HG03571 (cell line): ENCODE measurements around the gene AGAP1.

Source experiments
- ATAC-seq: cut with Tn5 transposase; IDR thresholded peaks from one replicate; pipeline ENCODE4 v1.9.1; 2021; ENCODE audit not compliant: unreplicated experiment

AGAP1 gene

DNA sequence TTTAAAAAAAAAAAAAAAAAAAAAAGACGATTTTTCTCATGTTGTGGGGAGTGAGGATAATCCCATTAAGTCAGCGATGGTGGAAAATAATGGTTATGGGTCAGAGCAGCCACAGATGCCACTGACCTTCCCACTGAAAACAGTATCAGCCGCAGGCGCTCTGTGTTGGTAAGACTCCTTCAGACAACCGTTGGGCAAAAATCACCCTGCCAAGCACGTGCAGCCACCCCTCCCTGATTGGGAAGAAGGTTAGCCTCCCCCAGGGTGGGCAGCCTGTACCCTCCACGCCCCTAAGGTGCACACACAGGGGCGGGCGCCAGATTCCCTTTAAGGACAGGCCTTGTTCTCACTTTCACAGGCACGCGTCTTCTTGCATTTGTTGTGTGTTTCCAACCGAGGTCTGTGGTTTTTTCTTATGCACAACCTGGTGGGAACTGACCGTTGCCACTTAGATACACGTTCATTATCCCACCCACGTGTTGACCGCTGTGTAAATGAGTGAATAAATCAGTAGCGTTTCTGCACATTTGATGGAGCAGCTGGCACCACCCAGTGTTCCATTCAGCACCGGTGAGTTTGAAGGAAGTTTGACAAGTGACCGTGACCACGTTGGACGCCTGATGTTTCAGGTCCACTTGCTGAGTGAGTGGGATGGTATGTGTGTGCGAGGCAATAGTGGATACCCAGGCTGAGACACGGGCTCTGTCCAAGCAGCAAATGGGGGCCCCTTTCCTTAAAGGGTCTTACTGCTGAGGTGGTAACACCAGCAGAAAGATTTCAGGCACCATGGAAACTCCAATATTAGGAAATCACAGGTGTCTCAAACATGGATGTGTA, 476.6 kb downstream of the AGAP1 start:
- no peak for ATAC-seq

DNA sequence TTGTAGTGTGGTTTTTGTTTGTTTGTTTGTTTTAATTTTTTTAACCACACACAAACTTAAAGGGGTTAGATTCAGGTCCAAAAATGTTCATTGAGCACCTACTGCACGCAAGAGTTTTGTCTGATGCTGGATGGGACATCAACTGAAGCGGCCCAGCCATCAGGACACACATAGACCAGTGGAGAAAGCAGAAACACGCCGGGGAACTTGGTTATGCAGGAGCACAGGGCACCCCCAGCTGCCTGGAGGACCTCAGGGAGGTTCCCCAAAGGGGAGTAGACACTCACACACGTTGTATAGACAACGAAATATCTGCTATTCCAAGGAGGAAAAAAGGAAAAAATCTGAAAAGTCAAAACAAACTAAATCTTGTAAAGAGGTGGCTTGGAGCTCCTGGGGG, 482.7 kb downstream of the AGAP1 start:
- ATAC-seq, result no peak

DNA sequence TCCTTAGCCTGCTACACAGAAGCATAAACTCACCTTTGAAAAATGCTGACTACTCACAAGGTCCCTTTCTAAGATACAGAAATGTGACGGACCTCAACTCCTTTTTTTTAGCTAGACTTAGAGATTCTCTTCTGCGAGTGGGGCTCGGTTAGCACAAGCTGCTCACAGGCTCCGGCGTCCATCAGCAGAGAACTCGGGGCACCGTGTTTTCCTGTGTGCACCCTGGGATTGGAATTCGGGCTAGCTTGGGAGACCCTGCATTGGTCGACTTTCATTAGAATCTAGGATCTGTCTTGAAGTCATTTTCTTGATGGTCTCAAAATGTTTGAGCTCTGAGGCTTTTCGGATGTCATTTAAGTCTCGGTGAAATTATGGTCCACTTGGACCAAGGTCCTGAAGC, 483.1 kb downstream of the AGAP1 start:
- ATAC-seq, result no peak

DNA sequence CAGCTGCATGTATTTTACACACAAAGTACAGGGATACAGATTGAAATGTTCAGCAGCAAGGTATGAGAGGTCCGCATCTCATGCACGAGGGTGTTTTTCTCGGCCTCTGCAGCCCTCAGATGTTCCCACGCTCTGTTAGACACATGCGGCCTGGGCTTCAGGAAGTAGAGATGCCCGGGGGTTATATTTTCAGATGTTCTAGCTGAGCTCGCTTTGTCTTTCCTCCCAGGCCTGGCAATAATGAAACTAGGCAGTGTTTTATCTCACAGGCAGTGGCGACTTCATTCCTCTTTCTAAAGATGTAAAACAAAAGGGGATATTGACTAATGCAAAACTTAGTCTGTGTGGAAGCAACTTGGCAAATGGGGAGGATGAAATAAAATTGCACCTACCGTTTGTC, 483.6 kb downstream of the AGAP1 start:
- ATAC-seq, result no peak

DNA sequence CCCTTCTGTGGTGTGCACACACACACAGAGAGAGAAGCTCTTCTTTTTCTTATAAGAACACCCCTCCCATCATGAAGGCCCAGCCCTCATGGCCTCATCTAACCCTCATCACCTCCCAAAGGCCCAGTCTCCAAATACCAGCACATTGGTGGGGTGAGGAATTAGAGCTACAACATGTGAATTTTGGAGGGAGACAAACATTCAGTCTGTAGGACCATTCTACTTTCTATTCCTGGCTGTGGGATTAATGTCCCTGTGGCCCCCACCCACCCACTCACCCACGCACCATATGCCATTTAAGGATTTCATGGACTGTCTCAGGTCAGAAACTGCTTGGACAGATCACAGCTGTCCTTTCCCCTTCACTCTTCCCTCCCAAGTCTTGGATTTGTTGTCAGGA, 484.2 kb downstream of the AGAP1 start:
- no peak for ATAC-seq

DNA sequence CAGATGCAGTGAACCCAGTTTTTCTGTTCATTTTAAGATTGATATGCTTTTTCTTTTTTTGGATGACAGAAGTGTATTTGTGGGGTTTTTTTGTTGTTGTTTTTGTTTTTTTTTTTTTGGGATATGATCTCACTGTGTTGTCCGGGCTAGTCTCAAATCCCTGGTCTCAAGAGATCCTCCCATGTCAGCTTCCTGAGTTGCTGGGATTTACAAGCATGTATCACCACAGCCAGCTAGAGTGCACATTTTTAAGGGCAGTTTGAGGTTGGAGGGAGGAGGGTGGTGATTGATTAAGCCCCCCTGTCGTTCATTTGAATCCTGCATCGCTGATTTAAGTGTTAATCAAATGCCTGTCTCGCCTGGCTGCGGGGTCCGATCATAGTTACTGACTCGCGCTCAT, 485.2 kb downstream of the AGAP1 start:
- no peak for ATAC-seq

DNA sequence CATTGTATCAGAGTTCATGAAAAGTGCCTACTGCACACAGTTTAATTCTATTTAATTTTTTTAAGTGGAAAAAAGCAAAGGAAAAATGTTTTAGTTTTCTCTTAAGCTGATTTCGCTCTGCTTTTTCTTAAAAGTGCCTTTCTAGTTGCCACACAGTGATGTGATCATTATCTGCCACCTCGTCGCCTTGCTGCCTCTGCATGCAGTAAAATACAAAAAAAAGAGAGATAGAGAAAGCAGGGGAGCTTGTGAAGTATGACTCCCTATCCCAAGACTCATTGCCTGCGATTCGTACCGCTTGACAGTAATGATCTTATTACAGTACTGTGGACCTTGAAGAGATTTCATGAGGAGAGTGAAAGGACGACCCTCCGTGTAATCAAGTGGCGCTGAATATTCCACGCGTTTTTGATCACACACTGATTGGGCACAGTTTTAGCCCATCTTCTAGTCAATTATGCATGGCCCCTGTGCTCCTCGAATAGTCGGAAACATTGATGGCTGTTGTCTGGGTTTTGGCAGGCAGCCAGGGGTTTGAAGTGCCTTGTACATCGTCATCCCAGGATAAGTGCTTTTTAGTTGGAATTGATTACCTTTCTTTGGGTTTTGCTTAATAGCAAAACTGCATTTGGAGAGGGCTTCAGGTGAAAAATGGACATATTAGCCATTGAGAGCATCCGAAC, 486.1 kb downstream of the AGAP1 start:
- no peak for ATAC-seq

DNA sequence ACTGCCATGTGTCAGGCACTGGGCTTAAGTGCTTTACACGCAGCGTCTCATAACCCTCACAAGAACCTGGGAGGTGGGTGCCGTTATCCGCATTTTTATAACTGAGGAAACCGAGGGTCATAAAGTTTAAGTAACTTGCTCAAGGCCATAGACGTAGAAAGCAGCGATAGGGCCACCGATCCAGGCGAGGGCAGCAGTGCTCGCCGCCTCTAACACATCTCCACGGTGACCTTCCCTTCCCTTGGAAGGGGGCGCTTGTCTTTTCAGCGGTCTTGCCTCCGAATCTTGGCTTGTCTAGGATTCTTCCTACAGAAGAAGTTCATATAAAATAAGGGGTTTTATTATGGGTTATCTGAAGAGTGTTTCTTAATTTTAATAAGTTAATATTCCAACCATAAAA, 487.8 kb downstream of the AGAP1 start:
- ATAC-seq, result no peak

DNA sequence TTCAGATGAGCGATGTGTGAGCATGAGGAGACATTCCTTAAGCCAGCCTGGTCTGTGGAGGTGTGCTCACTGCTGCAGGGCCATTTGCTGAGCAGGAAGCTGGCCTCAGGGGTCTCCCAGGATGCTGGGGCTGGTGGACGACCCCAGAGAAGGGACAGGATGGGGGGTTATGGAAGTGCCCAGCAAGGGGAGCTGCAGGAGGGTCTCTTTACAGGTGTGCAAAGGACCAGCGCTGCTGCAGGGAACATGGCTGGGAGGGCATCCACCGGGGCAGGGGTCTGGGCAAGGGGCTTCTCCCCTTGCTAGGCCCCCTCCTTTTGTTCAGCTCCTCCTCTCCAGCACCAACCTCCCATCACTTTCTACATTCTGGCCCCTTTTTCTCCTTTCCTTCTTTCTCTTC, 489.2 kb downstream of the AGAP1 start:
- ATAC-seq, result no peak

DNA sequence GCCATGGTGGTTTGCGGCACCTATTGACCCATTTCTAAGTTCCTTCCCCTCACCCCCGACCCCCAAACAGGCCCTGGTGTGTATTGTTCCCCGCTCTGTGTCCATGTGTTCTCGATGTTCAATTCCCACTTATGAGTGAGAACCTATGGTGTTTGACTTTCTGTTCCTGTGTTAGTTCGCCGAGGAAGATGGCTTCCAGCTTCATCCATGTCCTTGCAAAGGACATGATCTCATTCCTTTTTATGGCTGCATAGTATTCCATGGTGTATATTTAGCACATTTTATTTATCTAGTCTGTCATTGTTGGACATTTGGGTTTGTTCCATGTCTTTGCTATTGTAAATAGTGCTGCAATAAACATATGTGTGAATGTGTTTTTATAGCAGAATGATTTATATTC, 490.7 kb downstream of the AGAP1 start:
- ATAC-seq, result no peak

DNA sequence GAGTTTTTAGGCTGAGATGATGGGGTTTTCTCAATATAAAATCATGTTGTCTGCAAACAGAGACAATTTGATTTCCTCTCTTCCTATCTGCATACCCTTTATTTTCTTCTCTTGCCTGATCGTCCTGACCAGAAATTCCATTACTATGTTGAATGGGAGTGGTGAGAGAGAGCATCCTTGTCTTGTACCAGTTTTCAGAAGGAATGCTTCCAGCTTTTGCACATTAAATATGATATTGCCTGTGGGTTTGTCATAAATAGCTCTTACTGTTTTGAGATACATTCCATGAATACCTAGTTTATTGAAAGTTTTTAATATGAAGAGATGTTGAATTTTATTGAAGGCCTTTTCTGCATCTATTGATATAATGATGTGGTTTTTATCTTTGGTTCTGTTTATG, 492.5 kb downstream of the AGAP1 start:
- no peak for ATAC-seq

DNA sequence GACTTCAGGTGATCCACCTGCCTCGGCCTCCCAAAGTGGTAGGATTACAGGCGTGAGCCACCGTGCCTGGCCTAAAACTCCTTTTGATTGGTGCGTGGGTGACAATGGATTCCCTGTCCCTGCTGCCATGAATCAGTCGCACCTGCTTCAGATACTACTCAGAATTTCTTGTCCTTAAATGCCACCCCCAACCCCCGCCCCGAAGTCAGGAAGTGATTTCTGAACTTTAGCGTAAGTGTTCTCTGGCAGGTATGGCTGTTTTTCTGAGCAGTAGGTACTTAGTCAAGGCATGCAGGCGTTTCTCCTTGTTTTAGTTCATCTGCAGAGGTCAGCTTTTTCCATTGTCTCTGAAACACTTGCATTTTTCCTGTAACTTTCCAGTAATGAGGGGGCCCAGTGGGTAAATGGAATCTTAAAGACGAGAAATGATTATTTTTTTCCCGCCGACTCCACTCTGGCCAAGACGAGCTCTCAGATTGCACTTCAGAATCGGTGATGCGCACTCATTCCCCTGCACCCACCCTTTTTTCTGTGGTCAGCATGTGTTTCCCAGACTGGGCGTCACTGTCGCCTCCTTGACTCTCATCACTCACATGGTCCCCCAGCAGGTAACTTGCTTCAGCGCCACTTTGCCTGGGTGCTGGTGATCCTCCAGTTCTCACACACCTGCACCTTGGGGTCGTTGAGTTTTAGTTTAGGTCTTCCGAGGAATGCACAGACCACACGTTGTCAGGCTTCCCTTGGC, 494.6 kb downstream of the AGAP1 start:
- no peak for ATAC-seq

DNA sequence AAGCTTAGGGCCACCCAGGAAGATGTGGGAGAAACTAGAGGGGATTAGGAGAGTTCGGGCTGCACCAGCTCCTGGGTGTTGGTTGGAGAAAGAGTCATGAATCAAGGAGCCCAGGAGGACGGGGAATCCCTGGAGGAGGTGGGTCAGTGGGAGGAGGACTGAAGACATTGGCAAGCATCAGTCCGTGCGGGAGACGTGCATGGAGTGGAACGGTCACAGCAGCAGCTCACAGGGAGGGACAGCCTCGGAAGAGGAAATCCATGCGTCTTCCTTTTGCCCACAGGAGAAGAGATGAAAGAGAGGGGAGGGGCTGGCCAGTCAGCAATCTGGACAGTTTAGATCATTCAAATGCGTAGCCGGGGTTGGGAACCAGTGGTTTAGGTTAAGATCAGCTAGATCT, 495.7 kb downstream of the AGAP1 start:
- ATAC-seq, result no peak

DNA sequence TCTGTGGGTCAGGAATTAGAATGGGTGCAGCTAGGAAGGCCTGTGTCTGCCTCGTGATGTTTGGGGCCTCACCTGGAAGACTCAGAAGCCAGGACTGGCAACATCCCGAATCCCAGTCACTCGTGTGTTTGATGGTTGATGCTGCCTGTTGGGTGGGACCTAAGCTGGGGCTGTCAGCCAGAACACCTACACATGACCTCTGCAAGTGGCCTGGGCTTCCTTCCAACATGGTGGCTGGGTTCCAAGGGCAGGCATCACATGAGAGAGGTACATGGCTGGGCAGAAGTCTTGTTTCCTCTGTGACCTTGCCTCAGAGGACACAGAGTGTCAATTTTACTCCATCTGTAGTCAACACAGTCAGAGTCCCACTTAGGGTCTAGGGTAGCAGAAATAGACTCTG, 496.5 kb downstream of the AGAP1 start:
- ATAC-seq, result no peak

DNA sequence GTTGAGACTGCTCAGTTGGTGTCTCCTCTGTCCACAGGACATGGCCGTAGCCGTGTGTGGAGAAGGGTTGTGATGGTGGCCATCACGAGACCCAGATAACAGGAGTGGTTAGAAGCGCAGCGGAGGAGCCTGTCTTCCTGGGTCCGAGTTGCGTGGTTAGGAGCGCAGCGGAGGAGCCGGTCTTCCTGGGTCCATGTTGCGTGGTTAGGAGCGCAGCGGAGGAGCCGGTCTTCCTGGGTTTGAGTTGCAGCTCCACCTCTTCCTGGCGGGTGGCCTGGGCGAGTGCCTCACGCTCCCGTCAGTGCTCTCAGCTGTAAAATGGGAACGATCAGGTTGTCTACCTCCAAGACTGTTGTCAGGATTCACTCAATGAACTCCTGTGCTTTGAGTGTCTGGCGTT, 498.2 kb downstream of the AGAP1 start:
- ATAC-seq, result no peak

DNA sequence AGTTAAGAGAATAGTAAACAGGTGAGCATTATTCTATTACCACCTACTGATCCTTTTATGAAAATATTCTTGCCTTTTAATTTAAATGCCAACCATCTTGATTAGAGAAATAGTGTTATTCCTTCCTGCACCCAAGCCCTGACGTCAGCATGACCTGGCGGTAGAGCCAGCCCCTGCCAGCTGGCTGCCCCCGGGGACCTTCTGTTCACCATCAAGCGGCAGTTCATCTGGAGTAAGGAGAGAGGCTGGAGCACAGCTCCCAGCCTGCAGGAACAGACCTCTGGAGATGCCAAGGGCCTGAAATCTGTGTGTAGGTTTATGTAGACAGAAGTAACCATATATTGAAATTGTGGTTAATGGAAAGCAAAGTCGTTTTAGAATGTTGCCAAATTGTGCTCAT, 502.6 kb downstream of the AGAP1 start:
- ATAC-seq, result no peak

DNA sequence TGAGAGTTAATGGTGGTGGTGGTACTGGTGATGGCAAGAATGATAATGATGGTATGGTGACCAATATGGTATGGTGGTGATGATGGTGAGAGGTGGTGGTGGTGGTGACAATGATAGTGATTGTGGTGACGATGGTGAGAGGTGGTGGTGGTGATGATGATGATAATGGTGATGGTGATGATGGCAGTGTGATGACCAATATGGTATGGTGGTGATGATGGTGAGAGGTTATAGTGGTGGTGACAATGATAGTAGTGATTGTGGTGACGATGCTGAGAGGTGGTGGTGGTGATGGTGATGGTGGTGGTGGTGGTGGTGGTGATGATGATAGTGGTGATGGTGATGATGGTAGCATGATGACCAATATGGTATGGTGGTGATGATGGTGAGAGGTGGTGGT, 505.2 kb downstream of the AGAP1 start:
- no peak for ATAC-seq

DNA sequence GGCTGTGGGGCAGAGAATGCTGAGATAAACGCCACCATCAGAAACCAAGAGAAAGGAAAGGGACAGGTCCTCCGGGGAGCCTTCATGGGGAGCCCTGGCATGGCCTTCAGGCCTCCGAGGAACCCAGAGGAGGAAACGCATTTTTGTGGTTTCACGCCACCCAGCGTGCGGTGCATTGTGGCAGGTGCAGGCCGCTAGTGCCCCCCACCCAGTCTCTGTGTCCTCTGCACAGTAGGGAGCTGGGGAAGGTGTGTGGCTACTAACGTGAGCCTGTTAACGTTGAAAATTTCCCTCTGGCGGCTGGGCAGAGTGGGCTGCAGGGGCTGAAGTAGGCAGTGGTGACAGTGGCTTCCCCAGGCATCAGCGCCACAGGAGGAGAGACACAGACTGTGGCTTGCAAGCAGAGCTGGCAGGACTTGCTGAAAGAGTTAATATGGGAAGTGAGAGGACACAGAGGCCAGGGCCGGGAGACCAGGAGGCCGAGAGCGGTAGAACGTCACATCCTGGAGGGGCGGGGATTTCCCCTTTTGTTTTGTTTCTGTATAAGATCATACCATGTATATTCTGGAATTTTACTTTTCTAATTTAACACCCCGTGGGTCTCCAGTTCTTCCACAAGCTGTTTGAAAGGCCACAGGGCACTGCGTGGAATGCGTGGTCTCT, 507.5 kb downstream of the AGAP1 start:
- no peak for ATAC-seq

DNA sequence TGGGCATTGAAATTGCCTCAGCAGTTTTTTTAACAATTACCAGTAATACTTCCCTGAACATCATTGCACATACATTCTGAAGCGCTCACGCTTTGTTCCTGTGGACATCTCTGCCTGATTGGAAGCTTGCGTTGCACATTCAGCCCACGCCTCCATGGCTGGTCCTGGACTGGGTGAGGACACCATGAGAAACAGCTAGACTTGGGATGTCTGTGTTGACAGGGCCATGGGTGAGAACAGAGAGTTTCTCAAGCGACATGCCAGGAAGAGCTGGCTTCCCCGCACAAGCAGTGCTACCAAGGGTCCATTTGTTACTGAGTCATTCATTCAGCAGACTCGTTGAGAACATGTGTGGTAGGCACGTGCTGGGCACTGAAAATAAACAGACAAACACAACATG, 508.0 kb downstream of the AGAP1 start:
- ATAC-seq, result no peak

DNA sequence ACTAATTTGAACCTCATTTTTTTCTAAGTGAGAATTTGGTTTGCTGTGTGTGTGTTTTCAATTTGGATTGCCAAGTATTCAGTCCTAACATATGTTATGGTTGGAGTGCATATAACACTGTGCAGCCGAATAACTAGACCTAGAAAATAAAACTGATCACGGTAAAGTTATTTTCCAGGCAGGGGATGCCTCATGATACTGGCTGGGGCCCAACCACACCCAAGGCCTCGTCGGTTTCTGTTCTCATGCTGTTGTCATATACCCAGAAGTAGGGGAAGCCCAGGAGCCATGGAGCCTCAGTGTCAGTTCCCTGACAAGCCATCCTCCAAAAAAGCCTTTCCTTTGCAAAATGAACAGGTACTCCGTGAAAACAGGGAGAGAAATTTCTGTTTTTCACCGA, 514.2 kb downstream of the AGAP1 start:
- ATAC-seq, result no peak

DNA sequence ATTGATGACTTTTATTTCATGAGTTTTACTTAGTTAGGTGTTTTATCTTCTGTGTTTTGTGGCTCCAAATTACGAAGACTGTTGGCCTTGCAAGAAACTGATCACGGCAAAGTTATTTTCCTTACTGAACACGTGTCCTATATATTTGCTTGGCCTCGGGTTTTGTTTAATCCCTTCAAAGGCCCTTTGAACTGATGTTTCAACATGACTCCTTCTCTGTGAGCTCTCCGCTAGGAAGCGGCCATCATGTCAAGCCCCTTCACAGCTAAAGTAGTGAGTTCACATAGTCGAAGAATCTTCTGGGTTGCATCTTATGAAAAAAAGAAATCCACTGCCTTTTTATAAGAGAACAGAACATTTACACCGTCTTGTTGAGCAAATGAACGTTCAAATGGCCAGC, 515.0 kb downstream of the AGAP1 start:
- ATAC-seq, result no peak
